IMR-90 (cell line): ENCODE results near the gene PLCL2. TPM values are rescaled to one million over a fixed set of nuclear protein-coding genes. Genes with fewer than 3 reads are reported as not detected.
"Not testable (repeated sequence)": the region's sequence is repeated elsewhere in the genome, so short reads cannot be mapped to it uniquely, and the experiment has no call there.

Experiments
- ATAC-seq: fragments of 200-7000 bp; cut with Tn5 transposase; 2 replicates; pipeline ENCODE4 v1.9.1; 2020; ENCODE audit warnings: low read depth, mild to moderate bottlenecking, moderate library complexity
- BruUV-seq: library from RNA; stranded (reverse); fragments of 400-500 nt; replicated peaks from 2 replicates; lab custom pipeline; 2021; lab: Mats Ljungman, UMichigan
- CTCF ChIA-PET: fragments of 300-600 bp; formaldehyde crosslinking; extraction: SDS; loops from one replicate; lab custom pipeline; 2021; ENCODE audit warnings: antibody characterized with exemption; lab: Yijun Ruan, JAX
- POLR2A ChIA-PET: fragments of 300-600 bp; sonication (Branson Sonifier 250); formaldehyde crosslinking; loops from one replicate; lab custom pipeline; 2022; ENCODE audit warnings: antibody characterized with exemption; ENCODE audit not compliant: unreplicated experiment; lab: Charles Lee
- DNase-seq: peaks from one replicate; pipeline ENCODE4 v3.0.0; 2013
- H2AFZ ChIP-seq: replicated peaks from 2 replicates; pipeline ENCODE3; 2013; ENCODE audit warnings: low read length, mild to moderate bottlenecking; ENCODE audit not compliant: poor library complexity
- H2AK5ac ChIP-seq: 2 replicates; pipeline ENCODE4 v1.6.1; 2013; ENCODE audit warnings: low read depth, low read length, inconsistent platforms
- H2AK9ac ChIP-seq: replicated peaks from 2 replicates; pipeline ENCODE3; 2013; ENCODE audit warnings: mild to moderate bottlenecking, low read depth, low read length, moderate library complexity; ENCODE audit not compliant: poor library complexity
- H2BK120ac ChIP-seq: 2 replicates; pipeline ENCODE4 v1.6.1; 2013; ENCODE audit warnings: low read depth, low read length, inconsistent platforms
- H2BK15ac ChIP-seq: 3 replicates; pipeline ENCODE4 v1.6.1; 2013; ENCODE audit warnings: low read depth, low read length, inconsistent platforms
- H2BK20ac ChIP-seq: 2 replicates; pipeline ENCODE4 v1.6.1; 2013; ENCODE audit warnings: low read depth, mild to moderate bottlenecking, inconsistent platforms, low read length, moderate library complexity
- H2BK5ac ChIP-seq: 2 replicates; pipeline ENCODE4 v1.6.1; 2013; ENCODE audit warnings: mild to moderate bottlenecking, low read depth, low read length, inconsistent platforms; ENCODE audit not compliant: poor library complexity, severe bottlenecking
- H3K14ac ChIP-seq: replicated peaks from 2 replicates; pipeline ENCODE4 v1.6.1; 2013; ENCODE audit warnings: low read depth, low read length, inconsistent platforms
- H3K18ac ChIP-seq: 2 replicates; pipeline ENCODE4 v1.6.1; 2013; ENCODE audit warnings: low read depth, low read length, control low read depth
- H3K23ac ChIP-seq: 2 replicates; pipeline ENCODE4 v1.6.1; 2013; ENCODE audit warnings: low read depth, low read length, inconsistent platforms
- H3K27ac ChIP-seq: 2 replicates; pipeline ENCODE4 v1.5.1; 2013; ENCODE audit warnings: mild to moderate bottlenecking, control low read depth, low read length; ENCODE audit not compliant: insufficient read depth
- H3K27me3 ChIP-seq: 2 replicates; pipeline ENCODE4 v1.6.1; 2013; ENCODE audit warnings: low read length; ENCODE audit not compliant: control insufficient read depth, insufficient read depth
- H3K36me3 ChIP-seq: 2 replicates; pipeline ENCODE4 v1.6.1; 2013; ENCODE audit warnings: low read length, mixed read lengths; ENCODE audit not compliant: control insufficient read depth, insufficient read depth
- H3K4ac ChIP-seq: 2 replicates; pipeline ENCODE4 v1.6.1; 2013; ENCODE audit warnings: low read depth, low read length, inconsistent platforms
- H3K4me1 ChIP-seq: 2 replicates; pipeline ENCODE4 v1.6.1; 2013; ENCODE audit warnings: low read length, mixed read lengths; ENCODE audit not compliant: control insufficient read depth, insufficient read depth
- H3K4me2 ChIP-seq: 2 replicates; pipeline ENCODE4 v1.6.1; 2013; ENCODE audit warnings: low read depth, mild to moderate bottlenecking, control low read depth, low read length, moderate library complexity
- H3K4me3 ChIP-seq: 2 replicates; pipeline ENCODE4 v1.5.1; 2013; ENCODE audit warnings: low read depth, mild to moderate bottlenecking, control low read depth, low read length, moderate library complexity; ENCODE audit not compliant: insufficient read depth
- H3K56ac ChIP-seq: 2 replicates; pipeline ENCODE4 v1.6.1; 2013; ENCODE audit warnings: low read length, inconsistent platforms; ENCODE audit not compliant: insufficient read depth; ENCODE audit errors: extremely low read depth
- H3K79me1 ChIP-seq, 2 experiments: 2 replicates each; pipeline ENCODE4 v1.6.1; 2013; ENCODE audit warnings: low read length in 2 of 2, inconsistent platforms in 1 of 2, low read depth in 1 of 2
- H3K9ac ChIP-seq: 2 replicates; pipeline ENCODE4 v1.6.1; 2013; ENCODE audit warnings: low read depth, low read length, control low read depth
- H3K9me1 ChIP-seq: 2 replicates; pipeline ENCODE4 v1.6.1; 2013; ENCODE audit warnings: low read length, inconsistent platforms; ENCODE audit not compliant: insufficient read depth
- H3K9me3 ChIP-seq: 2 replicates; pipeline ENCODE4 v1.6.1; 2013; ENCODE audit warnings: low read length; ENCODE audit not compliant: control insufficient read depth, insufficient read depth
- H4K20me1 ChIP-seq: 2 replicates; pipeline ENCODE4 v1.6.1; 2013; ENCODE audit warnings: low read length, inconsistent platforms; ENCODE audit not compliant: insufficient read depth
- H4K5ac ChIP-seq: 2 replicates; pipeline ENCODE4 v1.6.1; 2013; ENCODE audit warnings: mild to moderate bottlenecking, low read depth, low read length, control low read depth
- H4K8ac ChIP-seq, 2 experiments: 2 replicates each; pipeline ENCODE4 v1.6.1; 2013; ENCODE audit warnings: low read depth in 2 of 2, low read length in 2 of 2, control low read depth in 1 of 2, inconsistent platforms in 1 of 2
- H4K91ac ChIP-seq: 2 replicates; pipeline ENCODE4 v1.6.1; 2013; ENCODE audit warnings: low read depth, low read length, inconsistent platforms; ENCODE audit not compliant: insufficient read depth
- WGBS, 2 experiments: methylation state at CpG; one replicate each; pipeline versions ENCODE4 v1.1.5 to v1.1.7; 2013; ENCODE audit warnings: missing lambda C conversion rate in 2 of 2; ENCODE audit not compliant: insufficient read length in 1 of 2; ENCODE audit errors: extremely low coverage in 2 of 2; 5-methylcytosine and 5-hydroxymethylcytosine counted together
- dilution Hi-C: fragments of 300-500 bp; cut with HindIII; formaldehyde crosslinking; loops from one replicate; pipeline ENCODE4 v1.14.3; 2018; ENCODE audit warnings: low sequenced_read_pairs; ENCODE audit not compliant: unreplicated experiment
- in situ Hi-C: fragments of 300-500 bp; cut with MboI; formaldehyde crosslinking; loops from 3 replicates; pipeline ENCODE4 v1.14.3; 2019; ENCODE audit warnings: low sequenced_read_pairs, inconsistent platforms, mixed read lengths
- intact Hi-C: fragments of 100-400 bp; cut with micrococcal nuclease; formaldehyde crosslinking; loops from 2 replicates; pipeline ENCODE4 v1.10.0; 2022
- polyA plus RNA-seq, 3 experiments: library from polyadenylated mRNA; depleted of rRNA; stranded (reverse); fragments of >200 nt; gene quantifications; 2 replicates each; pipeline ENCODE4 v1.2.3, GENCODE V29; 2012; ENCODE audit warnings: low replicate concordance in 1 of 3
- total RNA-seq: library from RNA; depleted of rRNA; stranded (reverse); fragments of >200 nt; gene quantifications from 2 replicates; pipeline ENCODE4 v1.2.3, GENCODE V29; 2012

Gene PLCL2
- total and polyA plus RNA-seq, 2 of the 4 experiments (the other 2 are of a cell fraction), result 0.92 to 3.8 TPM

GRCh38 chr3:16979769-16980515, 95.2 kb downstream of the PLCL2 start:
- DNase-seq, H3K79me1 ChIP-seq, H2AFZ ChIP-seq, H3K4ac ChIP-seq, H4K91ac ChIP-seq, H4K5ac ChIP-seq, H2AK9ac ChIP-seq, H3K9me1 ChIP-seq, ATAC-seq, H2BK20ac ChIP-seq, intact Hi-C loops, H3K14ac ChIP-seq, H3K4me1 ChIP-seq, POLR2A ChIA-PET, H3K4me3 ChIP-seq, H3K56ac ChIP-seq, H2AK5ac ChIP-seq, CTCF ChIA-PET, BruUV-seq, H2BK15ac ChIP-seq, H2BK5ac ChIP-seq, H4K20me1 ChIP-seq, H3K36me3 ChIP-seq, H3K23ac ChIP-seq, in situ Hi-C loops, dilution Hi-C loops, H3K9me3 ChIP-seq, H4K8ac ChIP-seq, H2BK120ac ChIP-seq, H3K18ac ChIP-seq, H3K27ac ChIP-seq, H3K9ac ChIP-seq, H3K27me3 ChIP-seq, H3K4me2 ChIP-seq: not testable (repeated sequence)
- 97% methylated on average over 10 of the region's 43 CpGs; no CpG with 5 or more reads in 1 of the 2 experiments for WGBS, 2 experiments

- H2BK5ac ChIP-seq, H3K79me1 ChIP-seq, CTCF ChIA-PET, H3K9me3 ChIP-seq, H2BK20ac ChIP-seq, H3K23ac ChIP-seq, H2AFZ ChIP-seq, H3K27ac ChIP-seq, H4K91ac ChIP-seq, H4K20me1 ChIP-seq, POLR2A ChIA-PET, in situ Hi-C loops, intact Hi-C loops, ATAC-seq, H3K4ac ChIP-seq, H2BK120ac ChIP-seq, H4K8ac ChIP-seq, H2BK15ac ChIP-seq, H3K4me3 ChIP-seq, H3K4me1 ChIP-seq, H3K9me1 ChIP-seq, H3K18ac ChIP-seq, H2AK9ac ChIP-seq, DNase-seq, H3K56ac ChIP-seq, H3K36me3 ChIP-seq, dilution Hi-C loops, H3K9ac ChIP-seq, H4K5ac ChIP-seq, H3K14ac ChIP-seq, H3K27me3 ChIP-seq, H3K4me2 ChIP-seq, BruUV-seq, H2AK5ac ChIP-seq: not testable (repeated sequence)
- WGBS, 2 experiments, result no CpG with 5 or more reads among the region's 26 CpGs
These were observed 95.8 kb downstream of the PLCL2 start for GRCh38 chr3:16980526-16980925.
